ENCODE results near the gene ABR. TPM values are rescaled to one million over a fixed set of nuclear protein-coding genes. Genes with fewer than 3 reads are reported as not detected.

The ABR gene
- total and polyA plus RNA-seq, 2 of the 8 experiments (the other 6 are each of a cell fraction or from before 2014, with no cell fraction given) = 44.8 to 47.2 TPM

GRCh38 chr17:979539-980405 is 200.0 kb downstream of the ABR start, which contains the start of gene NXN:
NXN (minus strand) TSS chr17:979776.
- peaks cover 13 to 37% of the 10 kb centered on the region in 2 experiments for H3K79me2 ChIP-seq (ENCODE audit: control insufficient read depth in 1 of 2, insufficient read depth in 2 of 2, low read length in 2 of 2)
- H4K8ac ChIP-seq (ENCODE audit: extremely low read depth, insufficient read depth, low read length) = peak within 1 kb of the TSS; percentile 93
- peak within 1 kb of the TSS; percentile 71 for H4K5ac ChIP-seq (ENCODE audit: insufficient read length, low read depth, low read length)
- H3K79me1 ChIP-seq (ENCODE audit: low read depth, low read length) = peaks cover 11% of the 10 kb centered on the region
- peak within 1 kb of the TSS; percentile 32 for H3K18ac ChIP-seq (ENCODE audit: extremely low read depth, low read length)
- peak within 1 kb of the TSS; percentile 64 for H2BK120ac ChIP-seq (replicated peaks; ENCODE audit: low read depth, low read length)
- ChIA-PET POLR2A (ENCODE audit: partially characterized antibody) (interaction anchor here (0.7 to 2.4 kb wide), 18 partner anchors 12 to 235 kb away, joined by 3 to 14 read pairs (median 4); partner anchors contain the start of genes GLOD4, MRM3 and TIMM22), CTCF (ENCODE audit: partially characterized antibody) (interaction anchor here (0.7 to 17.5 kb wide), 37 partner anchors 8 to 265 kb away, joined by 3 to 258 read pairs (median 7); partner anchors contain the start of genes GLOD4, MRM3, TIMM22 and VPS53)
- peak within 1 kb of the TSS; percentile 35 to 80 (median 58) for H3K9ac ChIP-seq (replicated peaks in 1 of 4; ENCODE audit: extremely low read depth in 1 of 4, low read depth in 3 of 4, low read length in 3 of 4)
- H2AFZ ChIP-seq (ENCODE audit: low read length) = no peak within 1 kb of the TSS; the same call in 1 of the 2 replicates
- H3K4ac ChIP-seq (replicated peaks; ENCODE audit: insufficient read length, low read depth, low read length) = no peak within 1 kb of the TSS
- no peak within 1 kb of the TSS for H2AK5ac ChIP-seq (ENCODE audit: low read depth, low read length)
- H3K36me3 ChIP-seq (ENCODE audit: control insufficient read depth in 2 of 4, insufficient read depth in 4 of 4, low read length in 3 of 4) = no peaks in the 10 kb centered on the region
- H3K4me2 ChIP-seq (ENCODE audit: insufficient read depth in 1 of 2, low read depth in 2 of 2, low read length in 2 of 2) = peak within 1 kb of the TSS; percentile 87 to 99
- H3K23ac ChIP-seq (ENCODE audit: insufficient read length) = no peak within 1 kb of the TSS
- peak within 1 kb of the TSS; percentile 59 for H3K56ac ChIP-seq (replicated peaks; ENCODE audit: insufficient read length, low read depth, low read length)
- peaks cover 5 to 22% (median 12%) of the 10 kb centered on the region in 4 experiments for H3K4me1 ChIP-seq (replicated peaks in 1 of 4; ENCODE audit: control insufficient read depth in 3 of 4, insufficient read depth in 4 of 4, low read length in 3 of 4)
- H3K27ac ChIP-seq (ENCODE audit: low read depth, low read length) = peak within 1 kb of the TSS; percentile 31; the same call in 1 of the 2 replicates
- peak within 1 kb of the TSS; percentile 73 to 81 (median 76) for H3K4me3 ChIP-seq (ENCODE audit: extremely low read depth in 1 of 4, insufficient read depth in 2 of 4, low read depth in 3 of 4, low read length in 4 of 4)
- H3K23me2 ChIP-seq (ENCODE audit: low read depth, low read length) = peaks cover 7% of the 10 kb centered on the region
- H4K20me1 ChIP-seq (replicated peaks in 1 of 2; ENCODE audit: control insufficient read depth in 1 of 2, insufficient read depth in 2 of 2, low read length in 2 of 2) = peaks cover 4 to 5% of the 10 kb centered on the region in 2 experiments
- no peak within 1 kb of the TSS for H3K14ac ChIP-seq (ENCODE audit: insufficient read length)
- no peaks in the 10 kb centered on the region for H3K9me3 ChIP-seq (ENCODE audit: insufficient read depth in 2 of 2, low read depth in 1 of 2, low read length in 1 of 2)
- H2BK20ac ChIP-seq (ENCODE audit: low read length) = no peak within 1 kb of the TSS
- WGBS, 2 experiments (ENCODE audit: extremely low coverage in 1 of 2, insufficient coverage in 1 of 2, insufficient read length in 1 of 2, insufficient replicate concordance in 2 of 2, low coverage in 1 of 2, low lambda C conversion rate in 2 of 2, missing lambda C conversion rate in 1 of 2) = 12% methylated on average over 20 of the region's 94 CpGs; no CpG with 5 or more reads in 1 of the 2 experiments
- FAIRE-seq (no peak), DNase-seq (ENCODE audit: low read depth in 1 of 2, low spot score in 2 of 2) (peak in 1 of 2 experiments; percentile 98)
- no peak within 1 kb of the TSS for H2BK15ac ChIP-seq (ENCODE audit: low read length)
- no peak within 1 kb of the TSS for H2BK12ac ChIP-seq (ENCODE audit: low read depth, low read length)
- peak within 1 kb of the TSS; percentile 81 for H4K91ac ChIP-seq (replicated peaks; ENCODE audit: insufficient read length, low read length)
- peak within 1 kb of the TSS; percentile 35; the same call in 1 of the 2 replicates for H2BK5ac ChIP-seq (ENCODE audit: low read depth, low read length)
- no peaks in the 10 kb centered on the region for H3K27me3 ChIP-seq (replicated peaks in 1 of 4; ENCODE audit: control insufficient read depth in 3 of 4, extremely low read depth in 1 of 4, insufficient read depth in 3 of 4, low read length in 3 of 4)
- TF ChIP-seq RBBP5 (IDR thresholded peaks at IDR 0.05; ENCODE audit: borderline replicate concordance, low read depth, low read length) (peak; percentile 42; the same call in 1 of the 2 replicates), GABPA (IDR thresholded peaks at IDR 0.05; ENCODE audit: borderline replicate concordance, insufficient read depth, low read length) (no peak), POLR2A (IDR thresholded peaks at IDR 0.05; ENCODE audit: control extremely low read depth in 1 of 2, low read depth in 2 of 2, low read length in 2 of 2) (peak in 1 of 2 experiments; percentile 67; a peak in 2 of 3 replicates), CBX8 (IDR thresholded peaks at IDR 0.05; ENCODE audit: borderline replicate concordance, low read depth, low read length) (no peak), MAFK (IDR thresholded peaks at IDR 0.05; ENCODE audit: low read depth, low read length) (no peak), POLR2AphosphoS5 (IDR thresholded peaks at IDR 0.05; ENCODE audit: low read depth, low read length) (peak; percentile 74), NANOG (IDR thresholded peaks at IDR 0.05; ENCODE audit: insufficient read depth, low read depth, low read length, poor library complexity, severe bottlenecking) (no peak), CHD2 (IDR thresholded peaks at IDR 0.05; ENCODE audit: low read length) (no peak), KDM4A (IDR thresholded peaks at IDR 0.05; ENCODE audit: low read depth, low read length, severe bottlenecking) (peak; percentile 68), SAP30 (IDR thresholded peaks at IDR 0.05; ENCODE audit: insufficient read depth, insufficient replicate concordance, low read length) (peak; percentile 41)
